Right lobe of liver (tissue), 4 donors: Measurements from ENCODE around the gene PRKN.

Experiments used
- CTCF ChIP-seq, 4 donors: fragments of 200-600 bp in 3 of 4; fragments of 450-650 bp in 1 of 4; IDR thresholded peaks; one replicate each; pipeline versions ENCODE4 v1.5.1 to v1.8.0; 2016 to 2022; ENCODE audit warnings: antibody characterized with exemption in 4 of 4, mild to moderate bottlenecking in 2 of 4
- POLR2A ChIP-seq: fragments of 450-650 bp; IDR thresholded peaks from one replicate; pipeline ENCODE4 v1.6.1; 2017; ENCODE audit warnings: antibody characterized with exemption, mild to moderate bottlenecking
- donor health status: DM: no; HTN: no; CAD: no.
- donor health status: DM: no; HTN: no; CAD: no.
- donor health status: DM: no; HTN: yes; CAD: no.

- TF ChIP-seq POLR2A (no peak), CTCF (IDR thresholded peaks at IDR 0.05) (peak in 1 of 4 donors; percentile 24)
Observed at GRCh38 chr6:162251257-162251656, 476.3 kb downstream of the PRKN start.
